ENCODE data around the gene MYOM1.

The MYOM1 gene

DNA sequence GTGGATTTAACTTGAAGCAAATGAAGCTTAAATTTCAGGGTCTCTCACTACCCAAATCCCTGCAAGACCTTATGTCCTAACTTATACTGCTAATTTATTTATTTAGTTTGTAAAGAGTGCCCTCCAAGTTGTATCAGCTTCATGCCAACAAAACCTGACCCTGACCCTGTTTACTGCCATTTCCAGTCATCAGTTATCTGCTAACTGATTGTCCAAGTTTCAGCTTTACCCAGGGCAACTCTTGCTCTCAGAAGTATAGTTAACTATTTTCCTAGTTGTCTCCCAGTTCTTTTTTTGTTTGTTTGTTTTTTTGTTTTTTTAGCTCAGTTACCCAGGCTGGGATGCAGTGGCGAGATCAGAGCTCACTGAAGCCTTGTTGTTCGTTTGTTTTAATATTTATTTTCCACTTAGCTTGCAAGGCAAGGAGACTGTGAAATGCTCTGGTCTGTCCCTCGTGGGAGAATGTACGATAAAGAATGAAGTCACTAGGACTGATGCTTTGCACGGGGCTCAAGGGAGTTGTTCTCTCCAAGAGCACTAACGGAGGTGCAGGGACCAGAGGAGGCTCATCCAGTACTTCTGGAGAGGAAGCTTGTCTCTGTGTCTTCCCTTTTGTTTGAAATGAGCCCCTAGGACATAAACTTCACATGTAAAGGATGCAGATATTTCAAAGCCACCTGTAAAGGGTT is 35.3 kb downstream of the MYOM1 start:
- DNase-seq (ENCODE audit: low read depth) = no peak

- DNase-seq (ENCODE audit: low read depth) = no peak
Measured at GRCh38 chr18:3183103-3183717, 36.6 kb downstream of the MYOM1 start.

DNA sequence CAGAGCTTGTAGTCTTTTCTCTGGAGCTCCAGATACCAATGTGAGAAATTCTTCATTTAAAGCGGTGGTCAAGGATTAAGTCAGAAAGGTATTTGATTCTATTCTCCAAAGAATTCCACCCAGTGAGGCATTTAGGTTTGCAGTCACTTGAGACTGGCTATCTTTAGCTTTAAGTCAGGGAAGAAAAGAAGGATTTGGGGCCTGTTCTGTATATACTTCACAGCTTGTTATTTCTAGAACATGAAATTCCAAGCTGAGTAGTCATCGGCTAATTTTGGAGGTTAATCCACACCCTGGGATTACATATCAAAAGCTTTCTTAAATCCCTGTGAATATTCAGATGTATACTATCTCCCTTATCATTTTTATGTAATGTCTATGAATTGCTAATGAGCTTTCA is 39.4 kb downstream of the MYOM1 start:
- DNase-seq (ENCODE audit: low read depth) = no peak

DNA sequence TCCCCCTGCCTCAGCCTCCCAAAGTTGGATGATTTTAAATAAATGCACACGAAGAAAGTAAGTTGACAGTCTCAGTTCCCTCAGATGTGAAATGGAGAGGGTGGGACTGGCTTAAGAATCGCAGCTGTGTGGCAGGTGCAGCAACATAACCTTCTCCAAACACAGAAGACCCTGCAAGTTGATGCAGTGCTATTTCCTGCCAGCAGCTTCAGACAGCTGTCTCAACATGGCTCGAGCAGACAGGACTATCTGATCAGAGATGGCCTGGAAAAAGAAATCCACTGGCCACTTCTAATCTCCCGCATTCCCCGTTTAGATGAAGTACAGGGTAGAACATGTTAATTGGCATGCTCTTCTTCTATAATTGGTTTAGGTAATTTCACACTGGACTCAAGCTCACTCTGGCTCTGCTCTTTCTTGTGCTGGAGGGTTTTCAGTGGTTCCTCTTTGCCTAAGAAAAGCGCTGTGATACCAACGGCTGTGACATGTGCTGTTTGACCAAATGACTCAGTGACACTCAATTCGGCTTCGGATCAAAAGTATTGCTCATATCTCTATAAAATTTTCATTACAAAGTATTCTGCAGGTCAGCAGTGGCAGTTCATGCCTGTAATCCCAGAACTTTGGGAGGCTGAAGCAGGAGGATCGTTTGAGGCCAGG is 40.2 kb downstream of the MYOM1 start:
- no peak for DNase-seq (ENCODE audit: low read depth)

GRCh38 chr18:3177902-3178687 is 41.7 kb downstream of the MYOM1 start:
- DNase-seq (ENCODE audit: low read depth) = no peak

DNA sequence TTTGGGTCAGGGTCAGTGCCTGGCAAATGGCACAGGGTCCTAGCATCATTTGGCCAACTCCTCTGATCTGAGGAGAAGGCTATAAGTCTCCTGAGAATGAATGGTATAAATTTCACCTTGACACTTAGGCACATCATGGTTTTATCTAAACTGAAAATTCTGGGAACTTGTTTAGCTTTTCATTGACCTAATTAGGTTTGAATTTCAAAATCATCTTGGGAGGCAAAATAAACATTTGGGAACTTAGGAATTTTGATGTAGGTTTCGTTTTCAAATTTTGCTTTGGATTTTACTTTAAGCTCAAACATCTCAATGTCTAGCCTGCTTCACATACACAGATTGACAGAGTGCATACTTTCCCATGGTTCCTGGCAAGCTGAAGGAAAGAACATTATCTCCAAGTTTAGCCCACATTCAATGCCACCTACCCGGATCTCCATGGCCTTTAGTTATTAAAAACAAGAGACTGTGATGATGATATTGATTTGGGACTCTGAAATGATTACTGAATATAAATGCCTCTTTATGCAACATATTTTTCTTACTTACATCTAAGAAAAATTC is 44.5 kb downstream of the MYOM1 start:
- no peak for DNase-seq (ENCODE audit: low read depth)

DNA sequence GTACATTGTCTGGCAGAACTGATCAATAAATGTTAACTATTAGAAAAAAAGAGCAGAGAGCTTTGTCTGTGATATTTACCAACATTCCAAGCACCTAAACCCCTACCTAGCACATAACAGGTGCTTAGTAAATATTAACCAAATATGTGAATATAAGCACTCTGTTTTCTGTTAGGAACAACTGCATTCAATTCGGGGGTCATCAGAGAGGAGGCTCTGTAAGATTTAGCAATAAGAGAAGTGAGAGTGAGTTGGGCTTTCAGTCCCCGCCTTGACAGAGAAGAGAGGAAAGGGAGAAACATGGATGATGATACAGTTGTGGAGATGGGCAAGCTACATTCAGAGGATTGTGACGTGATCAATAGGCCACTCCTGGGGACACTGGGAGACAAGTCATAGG is 47.7 kb downstream of the MYOM1 start:
- DNase-seq (ENCODE audit: low read depth) = no peak

DNA sequence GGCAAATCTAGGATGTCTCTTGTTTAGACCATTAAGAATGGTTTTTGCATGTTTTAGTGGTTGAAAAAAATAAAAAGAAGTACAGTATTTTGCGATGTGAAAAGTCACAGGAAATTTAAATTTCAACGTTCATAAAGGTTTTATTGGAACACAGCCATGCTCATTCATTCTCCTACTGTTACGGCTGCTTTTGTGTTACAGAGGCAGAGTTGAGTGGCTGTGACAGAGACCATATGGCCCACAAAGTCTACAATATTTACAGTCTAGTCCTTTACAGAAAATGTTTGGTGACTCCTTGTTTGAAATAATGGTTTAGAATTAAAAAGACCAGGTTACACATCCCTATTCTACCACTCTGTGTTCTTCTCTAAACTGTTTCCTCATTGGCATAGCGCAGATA is 48.1 kb downstream of the MYOM1 start:
- no peak for DNase-seq (ENCODE audit: low read depth)

- no peak for DNase-seq (ENCODE audit: low read depth)
Measured at GRCh38 chr18:3170441-3171161, 49.2 kb downstream of the MYOM1 start.

GRCh38 chr18:3164381-3164780 is 55.4 kb downstream of the MYOM1 start:
- DNase-seq (ENCODE audit: low read depth) = no peak

DNA sequence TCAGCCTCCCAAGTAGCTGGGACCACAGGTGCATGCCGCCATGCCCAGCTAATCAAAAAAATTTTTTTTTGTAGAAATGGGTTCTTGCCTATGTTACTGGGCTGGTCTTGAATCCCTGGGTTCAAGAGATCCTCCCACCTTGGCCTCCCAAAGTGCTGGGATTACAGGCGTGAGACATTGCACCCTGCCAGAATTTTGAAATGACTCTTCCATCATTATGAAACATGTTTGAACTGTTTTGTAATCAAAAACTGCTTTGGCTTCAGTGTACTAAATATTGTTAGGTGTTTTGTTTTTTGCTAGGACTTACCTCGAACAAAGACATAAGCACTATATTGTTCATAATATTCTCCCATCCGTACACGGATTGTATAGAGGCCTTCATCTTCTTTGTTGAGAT is 55.8 kb downstream of the MYOM1 start:
- DNase-seq (ENCODE audit: low read depth) = no peak

GRCh38 chr18:3162181-3162580 is 57.6 kb downstream of the MYOM1 start:
- DNase-seq (ENCODE audit: low read depth) = no peak

DNA sequence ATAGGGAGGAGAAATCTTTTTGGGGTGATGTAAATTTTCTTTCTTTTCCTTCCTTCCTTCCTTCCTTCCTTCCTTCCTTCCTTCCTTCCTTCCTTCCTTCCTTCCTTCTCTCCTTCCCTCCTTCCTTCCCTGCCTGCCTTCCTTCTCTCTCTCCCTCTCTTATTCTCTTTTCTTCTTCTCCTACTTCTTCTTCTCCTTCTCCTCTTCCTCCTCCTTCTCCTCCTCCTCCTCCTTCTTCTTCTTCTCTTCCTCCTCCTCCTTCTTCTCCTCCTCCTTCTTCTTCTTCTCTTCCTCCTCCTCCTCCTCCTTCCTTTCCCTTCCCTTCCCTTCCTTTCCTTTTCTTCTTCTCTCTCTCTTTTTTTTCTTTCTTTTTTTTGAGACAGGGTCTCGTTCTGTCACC is 59.9 kb downstream of the MYOM1 start:
- no peak for DNase-seq (ENCODE audit: low read depth)

GRCh38 chr18:3157606-3158005 is 62.2 kb downstream of the MYOM1 start:
- DNase-seq (ENCODE audit: low read depth) = no peak

- no peak for DNase-seq (ENCODE audit: low read depth)
Measured at GRCh38 chr18:3157086-3157485, 62.7 kb downstream of the MYOM1 start.

- no peak for DNase-seq (ENCODE audit: low read depth)
Measured at GRCh38 chr18:3156325-3156640, 63.5 kb downstream of the MYOM1 start.

DNA sequence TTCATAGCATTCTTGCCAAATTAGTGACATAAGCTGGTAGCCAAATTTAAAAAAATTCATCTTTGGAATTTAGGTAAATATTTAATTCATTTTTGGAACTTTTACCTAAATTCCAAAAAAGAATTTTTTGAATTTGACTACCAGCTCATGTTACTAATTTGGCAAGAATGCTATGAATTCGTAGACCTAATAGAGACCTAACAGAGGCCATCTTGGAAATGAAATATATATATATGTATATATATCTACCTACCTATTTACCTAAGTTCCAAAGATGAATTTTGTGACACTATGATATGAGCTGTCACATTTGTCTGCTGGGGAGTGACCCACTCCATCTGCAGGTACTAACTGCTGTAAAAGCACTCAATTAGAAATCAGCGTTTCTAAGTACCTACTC is 65.6 kb downstream of the MYOM1 start:
- DNase-seq (ENCODE audit: low read depth) = no peak

DNA sequence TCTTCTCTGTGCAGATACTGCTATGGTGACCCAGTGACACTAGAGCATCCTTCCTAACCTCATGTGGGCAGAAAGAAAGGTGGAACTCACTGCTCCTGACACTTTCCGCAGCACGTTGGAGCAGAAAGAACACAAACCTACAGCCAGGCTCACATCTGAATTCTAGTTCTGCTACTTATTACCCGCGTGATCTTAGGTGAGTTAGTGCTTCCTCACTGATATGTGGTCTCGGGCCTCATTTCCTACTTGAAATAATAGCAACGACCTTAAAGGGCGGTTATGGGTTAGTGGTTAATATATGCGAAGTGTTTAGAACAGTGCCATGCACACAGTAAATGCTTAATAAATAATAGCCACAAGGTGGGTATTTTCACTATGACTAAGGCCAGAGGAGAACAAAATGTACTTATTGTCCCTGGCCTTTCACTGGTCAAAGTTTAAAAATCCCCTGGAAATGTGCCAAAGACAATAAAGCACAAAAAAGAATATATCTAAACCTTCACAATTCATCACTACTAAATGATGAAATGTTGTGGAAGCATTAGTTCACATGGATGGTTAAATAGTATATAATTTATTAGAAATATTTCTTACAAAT is 66.6 kb downstream of the MYOM1 start:
- no peak for DNase-seq (ENCODE audit: low read depth)

DNA sequence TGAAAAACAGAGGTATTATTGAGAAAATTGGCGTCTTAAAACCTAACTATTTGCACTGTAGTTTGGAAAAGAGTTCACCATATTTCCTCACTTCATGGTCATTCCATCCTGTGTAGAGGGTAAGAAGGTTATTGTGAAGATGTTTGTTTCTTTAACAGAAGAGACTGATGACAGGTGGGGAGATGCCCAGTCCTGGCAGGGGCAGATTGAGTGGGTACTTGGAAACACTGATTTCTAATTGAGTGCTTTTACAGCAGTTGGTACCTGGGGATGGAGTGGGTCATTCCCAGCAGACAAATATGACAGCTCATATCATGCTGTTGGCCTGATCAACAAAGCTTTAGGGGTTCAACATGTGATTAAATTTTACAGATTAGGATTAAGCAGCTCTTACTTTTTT is 67.5 kb downstream of the MYOM1 start:
- no peak for DNase-seq (ENCODE audit: low read depth)

GRCh38 chr18:3151399-3152264 is 68.1 kb downstream of the MYOM1 start:
- no peak for DNase-seq (ENCODE audit: low read depth)

GRCh38 chr18:3150688-3151087 is 69.1 kb downstream of the MYOM1 start:
- no peak for DNase-seq (ENCODE audit: low read depth)

Data from HS-5 (cell line).